ENCODE measurements around the gene NDUFS5. TPM values are rescaled to one million over a fixed set of nuclear protein-coding genes. Genes with fewer than 3 reads are reported as not detected.
A peak's percentile ranks its signal among the peaks of the same experiment; 100 is the strongest.
"Not testable (repeated sequence)": the region's sequence is repeated elsewhere in the genome, so short reads cannot be mapped to it uniquely, and the experiment has no call there.

NDUFS5 gene
- total RNA-seq: 100 to 1,000 TPM; 299 to 582 (median 393) TPM

- H3K27me3 ChIP-seq: no peaks in the 10 kb centered on the region
- H3K4me3 ChIP-seq: peak within 1 kb of the TSS; percentile 75 to 81 (median 79)
- no peaks in the 10 kb centered on the region for H3K4me1 ChIP-seq
- peak within 1 kb of the TSS; percentile 95 to 97 for H3K27ac ChIP-seq
- DNase-seq (ENCODE audit: low spot score in 2 of 2): peak; percentile 87 to 89
- TF ChIP-seq, protein P1, sequence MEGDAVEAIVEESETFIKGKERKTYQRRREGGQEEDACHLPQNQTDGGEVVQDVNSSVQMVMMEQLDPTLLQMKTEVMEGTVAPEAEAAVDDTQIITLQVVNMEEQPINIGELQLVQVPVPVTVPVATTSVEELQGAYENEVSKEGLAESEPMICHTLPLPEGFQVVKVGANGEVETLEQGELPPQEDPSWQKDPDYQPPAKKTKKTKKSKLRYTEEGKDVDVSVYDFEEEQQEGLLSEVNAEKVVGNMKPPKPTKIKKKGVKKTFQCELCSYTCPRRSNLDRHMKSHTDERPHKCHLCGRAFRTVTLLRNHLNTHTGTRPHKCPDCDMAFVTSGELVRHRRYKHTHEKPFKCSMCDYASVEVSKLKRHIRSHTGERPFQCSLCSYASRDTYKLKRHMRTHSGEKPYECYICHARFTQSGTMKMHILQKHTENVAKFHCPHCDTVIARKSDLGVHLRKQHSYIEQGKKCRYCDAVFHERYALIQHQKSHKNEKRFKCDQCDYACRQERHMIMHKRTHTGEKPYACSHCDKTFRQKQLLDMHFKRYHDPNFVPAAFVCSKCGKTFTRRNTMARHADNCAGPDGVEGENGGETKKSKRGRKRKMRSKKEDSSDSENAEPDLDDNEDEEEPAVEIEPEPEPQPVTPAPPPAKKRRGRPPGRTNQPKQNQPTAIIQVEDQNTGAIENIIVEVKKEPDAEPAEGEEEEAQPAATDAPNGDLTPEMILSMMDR (IDR thresholded peaks at IDR 0.05): no peak
- peak; percentile 68 to 97 (median 74) for TF ChIP-seq POLR2AphosphoS5 (IDR thresholded peaks at IDR 0.05)
- peak; percentile 95 for TF ChIP-seq POLR2A (IDR thresholded peaks at IDR 0.05)
- no peaks in the 10 kb centered on the region for H3K9me3 ChIP-seq
- intact Hi-C loops (cut with DNase I; ENCODE audit: low total_unique reads): no loop called here
- H3K36me3 ChIP-seq: no peaks in the 10 kb centered on the region
These were observed at the start of gene NDUFS5 for GRCh38 chr1:39026051-39026865. Gene NDUFS5 (plus strand): TSS chr1:39026350. CDS start chr1:39028725, 2,375 bp downstream.

DNA sequence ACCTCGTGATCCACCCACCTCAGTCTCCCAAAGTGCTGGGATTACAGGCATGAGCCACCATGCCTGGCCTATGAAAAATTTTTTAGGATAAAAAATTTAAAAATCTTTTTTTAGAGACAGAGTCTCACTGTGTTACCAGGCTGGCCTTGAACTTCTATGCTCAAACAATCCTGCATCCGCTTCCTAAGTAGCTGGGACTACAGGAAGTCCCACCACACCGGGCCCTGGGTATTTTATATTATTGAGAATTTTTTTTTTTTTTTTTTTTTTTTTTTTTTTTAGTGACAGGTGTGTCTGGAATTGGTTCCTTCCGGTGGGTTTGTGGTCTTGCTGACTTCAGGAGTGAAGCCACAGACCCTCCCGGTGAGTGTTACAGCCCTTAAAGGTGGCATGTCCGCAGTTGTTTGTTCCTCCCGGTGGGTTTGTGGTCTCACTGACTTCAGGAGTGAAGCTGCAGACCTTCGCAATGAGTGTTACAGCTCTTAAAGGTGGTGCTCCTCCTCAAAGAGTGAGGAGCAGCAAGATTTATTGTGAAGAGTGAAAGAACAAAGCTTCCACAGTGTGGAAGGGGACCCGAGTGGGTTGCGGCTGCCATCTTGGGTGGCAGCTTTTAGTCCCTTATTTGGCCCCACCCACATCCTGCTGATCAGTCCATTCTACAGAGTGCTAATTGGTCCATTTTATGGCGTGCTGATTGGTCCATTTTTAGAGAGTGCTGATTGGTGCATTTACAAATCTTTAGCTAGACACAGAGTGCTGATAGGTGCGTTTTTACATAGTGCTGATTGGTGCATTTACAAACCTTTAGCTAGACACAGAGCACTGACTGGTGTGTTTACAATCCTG, 48.5 kb upstream of the NDUFS5 start:
- not testable (repeated sequence) for H3K36me3 ChIP-seq, H3K27me3 ChIP-seq, H3K27ac ChIP-seq

GRCh38 chr1:38978245-38978542, 48.0 kb upstream of the NDUFS5 start:
- intact Hi-C loops (cut with DNase I; ENCODE audit: low total_unique reads); DNase-seq (ENCODE audit: low spot score in 2 of 2); H3K4me1 ChIP-seq; H3K36me3 ChIP-seq; H3K4me3 ChIP-seq; H3K27ac ChIP-seq; H3K27me3 ChIP-seq: not testable (repeated sequence)
- H3K9me3 ChIP-seq: peaks cover 9 to 10% of the 10 kb centered on the region in 2 donors

More for the DNA sequence above, 48.5 kb upstream of the NDUFS5 start:
- DNase-seq (ENCODE audit: low spot score in 2 of 2); intact Hi-C loops (cut with DNase I; ENCODE audit: low total_unique reads); H3K4me3 ChIP-seq; H3K4me1 ChIP-seq: not testable (repeated sequence)
- H3K9me3 ChIP-seq: peaks cover 9 to 10% of the 10 kb centered on the region in 2 donors

DNA sequence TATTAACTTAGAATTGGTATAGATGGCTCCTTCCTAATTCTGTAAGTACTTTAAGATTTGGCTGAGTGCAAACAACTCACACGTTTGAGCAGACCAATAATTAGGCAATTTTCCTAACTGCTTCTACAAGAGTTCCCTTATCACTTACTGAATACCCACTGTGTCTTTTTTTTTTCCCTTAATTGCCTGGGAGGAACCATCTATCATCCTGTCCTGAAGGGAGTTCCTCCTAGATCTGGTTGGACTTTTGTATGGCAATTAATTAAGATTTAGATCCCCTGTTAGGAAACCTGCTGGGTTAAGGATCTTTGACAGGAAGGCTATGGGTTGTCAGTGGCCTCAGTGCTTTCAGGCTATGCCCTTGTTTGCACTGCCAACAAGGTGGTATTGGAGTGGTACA, 46.8 kb upstream of the NDUFS5 start:
- peaks cover 9 to 10% of the 10 kb centered on the region in 2 donors for H3K9me3 ChIP-seq
- H3K27ac ChIP-seq; intact Hi-C loops (cut with DNase I; ENCODE audit: low total_unique reads); H3K4me3 ChIP-seq; DNase-seq (ENCODE audit: low spot score in 2 of 2); H3K4me1 ChIP-seq; H3K27me3 ChIP-seq; H3K36me3 ChIP-seq: not testable (repeated sequence)

DNA sequence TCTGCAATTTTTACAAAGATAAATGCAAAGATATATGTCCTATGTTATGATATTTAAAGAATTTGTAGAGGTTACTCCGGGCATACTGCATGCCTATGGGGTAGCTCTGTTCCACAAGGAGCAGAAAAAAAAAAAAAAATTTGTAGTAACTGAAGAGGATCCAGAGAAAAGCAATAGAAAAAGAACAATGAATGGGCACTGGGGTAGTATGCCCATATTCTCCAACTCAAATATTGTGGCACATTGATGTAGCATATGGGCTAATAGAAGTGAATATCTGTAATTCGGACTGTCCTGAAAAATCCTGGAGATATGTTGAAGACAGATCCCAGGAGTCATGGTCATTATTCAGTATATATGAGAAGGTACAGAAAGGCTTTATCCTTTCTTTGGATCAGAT, 36.2 kb upstream of the NDUFS5 start:
- Histone ChIP-seq H3K4me1 (no peaks in the 10 kb centered on the region), H3K9me3 (no peaks in the 10 kb centered on the region), H3K27me3 (no peaks in the 10 kb centered on the region), H3K4me3 (no peak overlapping the region), H3K27ac (peak overlapping the region; percentile 95), H3K36me3 (no peaks in the 10 kb centered on the region)
- intact Hi-C loops (cut with DNase I; ENCODE audit: low total_unique reads): no loop called here
- no peak for DNase-seq (ENCODE audit: low spot score in 2 of 2)
- TF ChIP-seq, protein P1 (IDR thresholded peaks at IDR 0.05): no peak
- no peak for TF ChIP-seq POLR2A (IDR thresholded peaks at IDR 0.05)
- no peak for TF ChIP-seq POLR2AphosphoS5 (IDR thresholded peaks at IDR 0.05)

DNA sequence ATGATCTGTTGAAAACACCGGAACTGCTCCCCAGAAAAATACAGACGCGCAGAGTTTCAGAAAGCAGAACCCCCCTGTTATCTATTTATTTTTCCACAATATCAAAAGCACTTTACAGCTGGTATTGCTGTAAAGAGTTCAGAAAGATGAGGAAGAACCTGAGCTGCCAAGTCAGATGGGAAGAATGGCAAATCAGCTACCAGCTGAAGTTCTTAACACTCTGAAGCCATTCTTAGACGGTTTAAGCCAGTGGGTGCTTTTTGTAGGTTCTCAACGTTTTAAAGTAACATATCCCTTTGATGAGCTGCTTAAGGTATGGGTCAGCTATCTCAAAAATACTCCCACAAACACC, 35.8 kb upstream of the NDUFS5 start:
- DNase-seq (ENCODE audit: low spot score in 2 of 2): no peak
- H3K4me1 ChIP-seq: no peaks in the 10 kb centered on the region
- intact Hi-C loops (cut with DNase I; ENCODE audit: low total_unique reads): no loop called here
- TF ChIP-seq POLR2A (IDR thresholded peaks at IDR 0.05) (no peak), POLR2AphosphoS5 (IDR thresholded peaks at IDR 0.05) (no peak)
- TF ChIP-seq, protein P1 (IDR thresholded peaks at IDR 0.05): no peak
- H3K4me3 ChIP-seq: peak overlapping the region; percentile 94 to 99 (median 98)
- H3K9me3 ChIP-seq: no peaks in the 10 kb centered on the region
- peak overlapping the region; percentile 95 for H3K27ac ChIP-seq
- H3K36me3 ChIP-seq: no peaks in the 10 kb centered on the region
- H3K27me3 ChIP-seq: no peaks in the 10 kb centered on the region

Data from breast epithelium (tissue), 4 donors.